Stimulated activated CD4-positive, alpha-beta T cell treated with anti-CD3 and anti-CD28 coated beads, Interleukin-2, amount 100 ng/mL, for 48 hours (primary cell): Measurements from ENCODE around the gene LCOR.
A peak's percentile ranks its signal among the peaks of the same experiment; 100 is the strongest.

Source experiments
- DNase-seq, 2 donors: peaks; one replicate each; pipeline ENCODE4 v3.0.0-alpha.2; 2020

The LCOR gene

GRCh38 chr10:97037365-97038361 lies 205.6 kb downstream of the LCOR start:
- DNase-seq = peak; percentile 70 to 71

DNA sequence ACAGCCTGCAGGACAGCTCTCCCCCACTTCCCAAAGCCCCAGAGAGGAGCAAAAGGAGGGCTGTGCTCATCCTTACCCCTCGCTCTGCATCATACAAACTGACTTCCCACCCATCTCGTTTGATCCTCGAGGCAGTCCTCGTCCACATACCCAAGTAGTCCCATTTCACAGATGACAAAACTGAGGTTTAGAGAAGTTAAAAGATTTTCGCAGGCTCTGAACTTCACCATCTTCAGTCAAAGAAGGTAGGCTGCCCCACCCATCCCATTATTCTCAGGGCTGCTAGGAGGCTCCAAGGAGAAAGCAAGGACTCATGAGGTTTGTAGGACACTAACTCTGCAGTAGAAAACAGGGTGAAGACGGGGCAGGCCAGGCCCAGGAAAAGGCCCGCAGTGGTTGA lies 206.6 kb downstream of the LCOR start:
- no peak for DNase-seq

GRCh38 chr10:97039538-97040247 lies 207.6 kb downstream of the LCOR start:
- DNase-seq = no peak

DNA sequence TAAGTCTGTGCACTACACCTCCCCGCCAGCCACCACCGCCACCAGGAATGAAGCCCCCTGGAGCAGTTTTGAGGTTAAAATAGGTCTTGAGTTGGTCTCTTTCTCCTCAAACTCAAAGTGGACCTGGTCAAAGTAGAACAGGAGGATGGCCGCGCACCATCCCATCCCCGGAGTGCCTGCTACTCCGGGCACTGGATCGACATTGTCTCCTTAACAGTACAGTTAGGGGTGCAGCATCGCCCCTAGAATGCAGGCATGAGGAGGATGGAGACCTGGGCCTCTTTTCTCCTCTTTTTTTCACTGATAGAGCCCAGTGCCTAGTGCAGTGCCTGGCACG lies 208.1 kb downstream of the LCOR start:
- DNase-seq = no peak

DNA sequence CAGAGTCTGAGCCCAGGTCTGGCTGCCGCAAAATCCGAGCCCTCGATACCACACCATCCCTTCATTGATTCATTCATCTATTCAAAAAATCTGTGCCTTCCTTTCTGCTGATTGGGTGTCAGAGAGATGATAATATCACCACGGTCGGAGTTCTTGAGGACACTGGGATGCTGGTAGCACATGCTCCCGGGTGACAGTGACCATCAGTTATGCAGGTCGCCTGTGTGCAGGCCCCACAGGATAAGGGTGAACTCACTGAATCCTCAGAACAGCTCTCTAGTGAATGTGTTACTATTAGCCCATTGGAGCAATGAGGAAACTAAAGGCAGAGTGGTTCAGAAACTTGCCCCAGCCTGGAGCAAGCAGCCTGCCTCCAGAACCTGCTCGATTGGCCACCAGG lies 208.6 kb downstream of the LCOR start:
- no peak for DNase-seq

GRCh38 chr10:97042081-97042480 lies 210.0 kb downstream of the LCOR start:
- no peak for DNase-seq

GRCh38 chr10:97042716-97043562 lies 210.8 kb downstream of the LCOR start:
- no peak for DNase-seq

DNA sequence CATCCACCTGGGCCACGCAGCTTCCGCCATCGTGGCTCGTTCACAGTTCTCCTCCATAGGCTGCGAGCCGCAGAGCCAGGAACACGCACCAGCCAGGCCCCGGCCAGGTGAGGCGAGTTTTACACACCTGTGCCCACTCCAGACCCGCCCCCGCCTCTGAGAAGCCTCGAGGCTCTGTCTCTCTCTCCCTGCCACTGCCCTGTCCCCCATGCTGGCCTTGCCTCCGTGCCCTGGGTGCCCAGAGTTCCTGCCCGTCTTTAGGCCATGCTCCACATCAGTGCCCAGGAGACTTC lies 211.4 kb downstream of the LCOR start:
- DNase-seq = no peak
